Liver (tissue), 3 donors: ENCODE results near the gene RELB.

Experiments used
- ATF3 ChIP-seq: IDR thresholded peaks from 2 replicates; pipeline ENCODE4 v1.6.1; 2016; ENCODE audit warnings: antibody characterized with exemption
- CTCF ChIP-seq: fragments of 150-350 bp; IDR thresholded peaks from 2 replicates; pipeline ENCODE4 v1.5.1; 2017; ENCODE audit warnings: improper control_type of control experiment, low read depth, low read length; ENCODE audit not compliant: missing input control
- FOXA1 ChIP-seq: IDR thresholded peaks from 2 replicates; pipeline ENCODE4 v1.6.1; 2016; ENCODE audit warnings: antibody characterized with exemption
- HNF4A ChIP-seq, 2 donors: conservative IDR thresholded peaks; 2 replicates each; pipeline ENCODE4 v1.6.1; 2016; ENCODE audit warnings: antibody characterized with exemption in 2 of 2, mild to moderate bottlenecking in 2 of 2
- JUND ChIP-seq, 2 donors: IDR thresholded peaks; 2 replicates each; pipeline ENCODE4 v1.6.1; 2016; ENCODE audit warnings: antibody characterized with exemption in 2 of 2
- MAX ChIP-seq: IDR thresholded peaks from 2 replicates; pipeline ENCODE4 v1.6.1; 2016; ENCODE audit warnings: antibody characterized with exemption
- TAF1 ChIP-seq: conservative IDR thresholded peaks from 2 replicates; pipeline ENCODE4 v1.6.1; 2016; ENCODE audit warnings: antibody characterized with exemption, mild to moderate bottlenecking
- YY1 ChIP-seq: IDR thresholded peaks from 2 replicates; pipeline ENCODE4 v1.6.1; 2016; ENCODE audit warnings: antibody characterized with exemption, mild to moderate bottlenecking
- donor health status: healthy.
- donor health status: healthy.

DNA sequence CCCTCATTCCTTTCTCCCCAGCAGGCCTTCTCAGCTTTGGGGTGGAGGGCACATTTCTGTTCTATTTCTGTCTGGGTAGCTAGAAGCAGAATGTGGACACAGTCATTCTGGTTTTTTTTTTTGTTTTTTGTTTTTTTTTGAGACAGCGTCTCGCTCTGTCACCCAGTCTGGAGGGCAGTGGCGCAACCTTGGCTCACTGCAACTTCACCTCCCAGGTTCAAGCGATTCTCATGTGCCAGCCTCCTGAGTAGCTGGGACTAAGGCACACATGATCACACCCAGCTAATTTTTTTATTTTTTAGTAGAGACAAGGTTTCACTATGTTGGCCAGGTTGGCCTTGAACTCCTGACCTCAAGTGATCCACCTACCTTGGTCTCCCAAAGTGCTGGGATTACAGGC, 25.8 kb upstream of the RELB start:
- no peak for TF ChIP-seq CTCF
- no peak for TF ChIP-seq JUND (IDR thresholded peaks at IDR 0.05)
- no peak for TF ChIP-seq FOXA1
- no peak for TF ChIP-seq HNF4A (conservative IDR thresholded peaks at IDR 0.05)
- no peak for TF ChIP-seq ATF3
- TF ChIP-seq TAF1: no peak
- no peak for TF ChIP-seq YY1
- no peak for TF ChIP-seq MAX
